Fibroblast of skin of back (primary cell): ENCODE results near the gene TWSG1.
A peak's percentile ranks its signal among the peaks of the same experiment; 100 is the strongest.
"Not testable (repeated sequence)": the region's sequence is repeated elsewhere in the genome, so short reads cannot be mapped to it uniquely, and the experiment has no call there.

Experiments
- DNase-seq: peaks from one replicate; pipeline ENCODE4 v3.0.0-alpha.2; 2013

Gene TWSG1

DNA sequence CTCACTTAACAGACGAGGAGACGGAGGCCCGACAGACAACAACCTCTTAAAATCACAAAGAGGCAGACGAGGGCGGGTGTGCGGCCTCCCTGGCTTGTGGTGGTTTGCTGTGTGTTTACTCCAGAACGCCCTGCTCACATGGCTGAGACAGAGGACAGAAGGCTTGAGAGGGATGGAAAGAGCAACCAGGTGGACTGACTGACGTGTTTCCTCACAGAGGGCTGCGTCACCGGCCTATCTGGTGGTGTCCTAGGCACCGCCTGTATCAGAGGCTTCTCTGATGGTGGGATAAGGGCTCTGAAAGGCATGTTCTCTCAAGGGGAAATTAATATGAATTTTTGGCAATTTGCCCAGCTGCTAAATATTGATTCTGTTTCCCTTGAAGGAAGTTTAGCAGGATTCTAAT is 93.7 kb downstream of the TWSG1 start:
- DNase-seq = no peak

DNA sequence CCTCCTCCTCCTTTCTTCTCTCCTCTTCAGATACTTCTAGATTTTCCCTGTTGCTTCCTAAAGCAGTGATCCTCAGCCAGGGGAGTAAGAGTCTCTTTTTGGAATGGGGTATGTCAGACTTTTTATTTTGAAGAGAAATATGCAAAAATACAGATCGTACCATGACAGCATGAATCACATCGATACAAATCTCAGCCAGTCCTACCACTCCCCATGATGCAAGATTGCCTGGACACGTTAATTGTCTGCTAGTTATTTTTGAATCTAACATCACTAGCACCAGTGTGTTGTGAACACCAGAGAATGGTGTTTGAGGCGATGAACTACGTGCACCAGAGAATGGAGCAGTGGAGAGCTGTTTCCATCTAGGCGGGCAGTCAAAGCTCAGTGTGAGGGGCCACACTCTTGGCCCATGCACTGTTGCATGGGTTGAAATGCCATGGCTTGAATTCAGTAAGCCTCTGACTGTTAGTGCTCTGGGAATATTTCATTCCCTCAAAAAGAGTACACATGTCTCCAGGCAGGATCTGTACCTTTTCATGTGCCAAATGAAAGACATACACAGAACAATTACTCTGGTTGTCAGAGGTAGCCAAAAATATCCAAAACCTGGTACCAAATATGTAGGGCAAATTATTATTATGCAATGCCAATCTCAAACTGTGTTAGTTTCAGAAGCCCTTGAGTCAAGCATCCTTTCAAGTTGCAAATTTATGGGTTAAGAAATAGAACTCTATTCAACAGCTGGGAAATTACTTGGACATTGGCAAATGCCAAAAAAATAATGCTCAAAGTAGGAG is 94.5 kb downstream of the TWSG1 start:
- DNase-seq = no peak

DNA sequence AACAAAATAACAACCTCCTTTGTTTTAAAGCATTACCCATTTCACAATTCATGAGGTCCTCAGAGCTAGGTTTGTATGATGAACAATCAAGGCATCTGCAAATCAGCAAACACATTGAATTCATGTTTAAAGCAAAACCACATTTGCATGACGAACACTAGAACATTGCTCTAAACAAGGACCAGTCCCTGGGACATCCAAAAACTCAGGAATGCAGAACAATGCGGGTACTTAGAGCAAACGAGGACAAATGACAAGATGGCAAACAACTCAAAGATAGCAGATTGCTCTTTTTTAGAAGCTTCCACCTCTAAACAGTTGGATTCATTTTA is 95.1 kb downstream of the TWSG1 start:
- DNase-seq = peak; percentile 45

DNA sequence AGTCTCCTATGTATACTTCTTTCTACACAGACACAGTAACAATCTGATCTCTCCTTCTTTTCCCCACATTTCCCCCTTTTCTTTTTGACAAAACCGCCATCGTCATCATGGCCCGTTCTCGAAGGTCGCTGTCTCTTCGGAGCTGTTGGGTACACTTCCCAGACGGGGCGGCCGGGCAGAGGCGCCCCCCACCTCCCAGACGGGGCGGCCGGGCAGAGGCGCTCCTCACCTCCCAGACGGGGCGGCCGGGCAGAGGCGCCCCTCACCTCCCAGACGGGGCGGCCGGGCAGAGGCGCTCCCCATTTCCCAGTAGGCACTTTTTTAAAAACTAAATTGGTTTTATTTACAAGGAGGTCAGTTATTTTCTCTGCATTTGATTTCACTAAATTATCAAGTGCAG is 95.7 kb downstream of the TWSG1 start:
- not testable (repeated sequence) for DNase-seq

DNA sequence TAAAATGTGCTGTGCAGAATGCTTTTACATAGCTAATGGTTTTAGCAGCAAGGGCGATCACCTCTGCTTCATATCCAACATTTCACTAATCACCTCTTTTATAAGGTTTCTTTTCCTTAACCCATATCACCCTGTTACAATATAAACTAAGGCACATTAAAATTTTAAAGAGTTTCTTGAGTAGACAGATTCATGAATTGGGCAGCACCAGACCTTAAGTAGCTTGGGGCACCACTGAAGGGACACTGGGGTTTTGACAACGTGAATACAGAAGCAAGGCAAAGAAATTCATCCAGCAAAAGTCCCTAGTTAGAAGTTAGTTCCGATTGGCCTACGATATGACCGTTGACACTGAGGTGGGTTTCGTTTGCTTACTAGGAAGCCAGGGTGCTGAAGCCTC is 96.7 kb downstream of the TWSG1 start:
- no peak for DNase-seq

DNA sequence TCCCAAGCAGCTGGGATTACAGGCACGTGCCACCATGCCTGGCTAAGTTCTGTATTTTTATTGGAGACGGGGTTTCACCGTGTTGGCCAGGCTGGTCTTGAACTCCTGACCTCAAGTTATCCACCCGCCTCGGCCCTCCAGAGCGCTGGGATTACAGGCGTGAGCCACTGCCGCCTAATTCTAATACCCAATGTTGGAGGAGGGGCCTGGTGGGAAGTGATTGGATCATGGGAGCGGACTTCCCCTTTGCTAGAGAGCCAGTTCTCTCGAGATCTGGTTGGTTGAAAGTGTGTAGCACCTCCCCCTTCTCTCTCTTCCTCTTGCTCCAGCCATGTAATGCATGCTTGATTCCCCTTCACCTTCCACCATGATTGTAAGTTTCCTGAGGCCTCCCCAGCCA is 98.5 kb downstream of the TWSG1 start:
- DNase-seq = not testable (repeated sequence)

DNA sequence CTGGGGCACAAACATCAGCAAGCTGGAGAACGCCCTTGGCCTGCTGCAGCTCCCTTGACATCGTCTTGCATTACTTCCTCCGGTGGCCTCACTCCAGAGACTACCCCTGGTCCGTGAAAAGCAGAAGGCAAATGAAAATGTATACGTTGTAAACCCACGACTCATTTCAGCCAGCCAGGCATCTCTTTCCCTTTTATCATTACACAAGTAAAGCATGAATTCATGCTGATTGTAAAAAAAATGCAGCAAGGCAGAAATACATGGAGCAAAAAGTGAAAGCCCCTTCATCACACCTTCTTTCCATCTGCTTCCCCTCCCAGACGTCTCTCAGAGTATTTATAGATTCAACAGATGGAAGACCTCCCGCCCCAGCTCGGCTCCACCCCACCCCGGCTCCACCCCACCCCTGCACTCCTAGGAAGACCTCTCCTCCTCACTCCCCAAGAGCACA is 99.1 kb downstream of the TWSG1 start:
- DNase-seq = no peak

DNA sequence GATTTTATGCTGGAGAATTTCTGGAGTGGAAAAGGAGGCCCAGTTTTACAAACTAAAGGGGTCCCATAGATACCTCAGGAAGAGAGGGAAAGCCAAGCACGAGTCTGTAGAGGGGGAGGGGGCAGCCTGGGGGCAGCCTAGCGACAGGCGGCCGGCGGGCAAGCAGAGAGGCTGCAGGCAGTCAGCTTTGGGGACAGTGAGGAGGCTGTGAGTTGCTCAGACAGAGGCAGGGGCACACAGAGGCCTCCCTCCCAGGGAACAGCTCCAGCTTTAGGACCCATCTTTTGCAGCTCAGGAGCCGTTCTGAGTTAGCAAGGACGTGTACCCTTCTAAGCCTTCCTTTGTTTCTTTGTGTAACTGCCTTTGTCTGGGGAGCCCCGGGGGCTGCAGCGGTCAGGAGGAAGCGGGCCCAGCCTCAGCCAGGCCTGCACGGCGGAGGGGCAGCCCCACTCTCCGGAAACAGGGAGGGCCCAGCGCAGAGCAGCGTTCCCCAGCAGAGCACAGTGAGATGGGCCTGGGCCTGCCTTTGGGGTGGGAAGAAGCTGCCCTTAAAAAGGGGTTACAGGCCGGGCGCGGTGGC is 99.6 kb downstream of the TWSG1 start:
- no peak for DNase-seq

DNA sequence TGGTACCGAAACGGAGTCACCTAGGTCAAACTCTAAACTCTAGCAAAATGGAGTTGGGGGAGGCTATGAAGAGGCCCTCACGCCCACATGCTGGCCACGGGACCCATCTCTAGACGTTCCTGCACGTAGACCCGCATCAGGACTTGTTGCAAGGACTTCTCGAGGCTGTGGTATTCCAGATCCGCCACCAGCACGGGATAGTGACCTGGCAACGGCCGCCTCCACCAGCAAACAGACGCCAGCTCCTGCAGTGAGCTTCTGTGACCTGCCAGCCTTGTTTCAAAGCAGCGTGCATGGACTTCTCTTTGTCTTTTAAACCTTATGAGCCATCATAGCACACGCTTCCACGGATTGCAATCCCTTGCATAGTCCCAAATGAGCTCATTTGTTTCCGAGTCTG is 100.5 kb downstream of the TWSG1 start:
- no peak for DNase-seq

DNA sequence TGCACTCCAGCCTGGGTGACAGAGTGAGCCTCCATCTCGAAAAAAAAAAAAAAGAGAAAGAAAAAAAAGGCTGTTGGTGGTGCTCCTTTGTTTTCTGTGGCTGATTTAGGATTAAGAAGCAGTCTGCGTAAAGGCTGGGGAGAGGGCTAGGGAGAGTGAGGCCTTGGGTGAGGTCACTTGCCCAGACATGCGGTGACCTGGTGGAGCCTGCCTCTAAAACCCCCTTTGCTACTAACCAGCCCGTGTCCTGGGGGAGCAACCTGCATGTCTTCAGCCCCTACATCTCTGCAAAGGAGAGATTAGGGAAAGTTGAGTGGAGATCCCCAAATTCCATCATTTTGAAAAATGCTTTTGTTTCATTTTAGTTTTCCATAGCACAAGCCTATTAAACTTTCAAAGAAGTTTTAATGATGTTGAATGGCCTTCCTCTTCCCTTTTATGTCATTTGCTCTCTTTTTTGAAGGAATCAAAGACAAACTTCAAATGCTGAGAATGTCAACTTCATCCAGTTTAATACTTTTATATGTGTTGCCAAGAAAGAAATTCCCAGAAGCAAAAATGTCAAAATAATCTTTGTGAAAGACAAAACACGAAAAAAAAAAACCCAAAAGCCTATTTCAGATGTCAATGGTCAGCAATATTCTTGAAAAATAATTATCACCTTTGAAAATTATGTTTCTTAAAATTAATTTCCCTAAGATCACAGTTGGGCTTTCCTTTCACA is 101.8 kb downstream of the TWSG1 start:
- no peak for DNase-seq

DNA sequence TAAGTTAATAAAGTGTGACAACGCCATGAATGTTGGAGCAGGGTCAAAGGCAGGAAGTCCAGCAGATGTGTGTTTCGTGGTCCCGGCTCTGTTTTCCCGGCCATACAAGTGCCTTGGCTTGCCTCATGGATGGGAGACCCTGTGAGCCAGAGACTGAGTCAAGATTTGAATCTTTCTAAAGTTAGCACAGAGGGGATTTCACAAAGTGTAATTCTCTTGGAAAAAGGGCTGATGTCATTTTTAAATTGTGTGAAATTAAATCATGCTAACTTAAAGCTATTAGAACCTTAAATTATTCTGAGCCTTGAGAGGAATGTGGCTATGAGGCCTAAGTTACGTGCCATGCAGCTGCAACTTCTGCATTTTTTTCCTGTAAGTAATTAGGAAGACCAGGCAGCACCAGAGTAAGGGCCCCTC is 102.5 kb downstream of the TWSG1 start:
- DNase-seq = peak; percentile 59

DNA sequence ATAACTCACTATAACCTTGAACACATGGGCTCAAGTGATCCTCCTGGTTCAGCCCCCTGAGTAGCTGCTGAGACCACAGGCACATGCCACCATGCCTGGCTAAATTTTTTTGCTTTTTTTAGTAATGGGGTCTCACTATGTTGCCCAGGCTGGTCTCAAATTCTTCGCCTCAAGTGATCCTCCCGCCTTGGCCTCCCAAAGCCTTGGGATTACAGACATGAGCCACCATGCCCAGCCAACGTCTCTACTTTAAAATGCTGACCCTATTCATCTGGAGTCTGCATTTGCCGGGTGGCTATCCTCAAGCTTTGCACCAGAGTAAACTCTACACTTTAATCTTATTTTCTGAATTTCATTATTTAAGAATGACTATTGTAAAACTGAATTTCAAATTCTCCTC is 103.1 kb downstream of the TWSG1 start:
- no peak for DNase-seq

DNA sequence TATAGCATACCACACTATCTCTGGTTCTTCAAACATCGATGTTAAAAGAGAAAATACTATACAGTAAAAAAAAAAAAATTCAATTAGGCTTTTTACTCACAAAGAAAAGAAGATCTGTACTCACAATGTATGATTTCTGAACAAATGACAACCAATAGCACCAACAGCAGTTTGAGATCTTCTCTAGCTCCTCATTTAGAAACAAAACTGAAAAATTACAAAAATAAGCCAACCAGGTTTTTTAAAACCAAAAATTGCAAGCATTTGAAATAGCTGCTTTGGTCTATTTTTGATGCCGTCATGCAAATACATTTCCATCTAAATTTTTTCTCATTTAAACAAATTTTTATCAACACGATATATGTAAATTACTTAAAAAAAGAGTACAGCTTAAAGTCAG is 106.5 kb downstream of the TWSG1 start:
- no peak for DNase-seq

DNA sequence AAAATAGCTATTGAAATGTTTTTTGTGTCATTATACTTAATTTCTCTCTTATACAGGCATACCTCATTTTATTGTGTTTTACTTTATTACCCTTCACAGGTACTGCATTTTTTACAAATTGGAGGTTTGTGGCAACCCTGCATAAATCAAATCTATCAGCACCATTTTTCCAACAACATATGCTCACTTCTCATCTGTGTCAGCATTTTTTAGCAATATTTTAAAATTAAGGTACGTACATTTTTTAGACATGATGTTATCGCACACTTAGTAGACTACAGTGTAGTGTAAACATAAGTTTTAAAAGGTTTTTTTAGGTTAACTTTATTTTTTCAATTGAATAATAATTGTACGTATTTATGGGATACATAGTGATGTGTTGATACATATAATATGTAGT is 110.0 kb downstream of the TWSG1 start:
- no peak for DNase-seq

DNA sequence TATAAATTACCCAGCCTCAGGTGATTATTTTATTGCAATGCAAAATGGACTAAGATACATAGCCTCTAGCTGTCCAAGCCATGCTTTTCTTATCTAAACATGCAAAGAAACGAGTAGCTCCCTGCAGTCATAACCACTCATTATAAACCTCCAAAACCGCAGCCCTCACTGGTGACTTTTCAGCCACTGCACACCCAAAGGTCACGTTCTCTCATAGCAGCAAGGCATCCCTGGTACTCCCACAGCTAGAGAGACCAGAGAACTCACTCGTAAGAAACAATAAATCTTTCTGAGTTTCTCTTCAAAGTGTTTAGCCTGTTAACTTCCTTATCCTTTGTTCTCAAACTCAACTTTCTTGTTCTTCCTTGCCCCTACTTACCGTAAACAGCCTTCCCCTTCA is 112.3 kb downstream of the TWSG1 start:
- DNase-seq = no peak

DNA sequence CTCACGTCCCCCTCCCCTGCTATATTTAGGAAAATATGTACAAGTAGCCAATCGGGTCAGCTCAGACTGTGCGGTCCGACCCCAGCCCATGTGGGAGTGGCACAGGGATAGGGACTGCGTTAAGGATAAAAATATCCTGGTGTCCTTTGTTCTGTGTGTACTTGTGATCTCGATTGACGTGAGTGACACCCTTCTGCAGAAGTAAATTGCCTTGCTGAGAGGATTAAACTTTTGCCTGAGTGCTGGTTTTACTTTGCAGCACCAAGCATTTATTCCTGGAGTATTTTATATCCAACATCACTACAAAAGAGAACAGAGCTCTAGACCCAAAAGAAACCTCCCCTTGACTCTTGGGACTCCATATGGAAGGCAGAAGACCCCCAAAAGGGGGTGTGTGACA is 112.8 kb downstream of the TWSG1 start:
- DNase-seq = no peak

DNA sequence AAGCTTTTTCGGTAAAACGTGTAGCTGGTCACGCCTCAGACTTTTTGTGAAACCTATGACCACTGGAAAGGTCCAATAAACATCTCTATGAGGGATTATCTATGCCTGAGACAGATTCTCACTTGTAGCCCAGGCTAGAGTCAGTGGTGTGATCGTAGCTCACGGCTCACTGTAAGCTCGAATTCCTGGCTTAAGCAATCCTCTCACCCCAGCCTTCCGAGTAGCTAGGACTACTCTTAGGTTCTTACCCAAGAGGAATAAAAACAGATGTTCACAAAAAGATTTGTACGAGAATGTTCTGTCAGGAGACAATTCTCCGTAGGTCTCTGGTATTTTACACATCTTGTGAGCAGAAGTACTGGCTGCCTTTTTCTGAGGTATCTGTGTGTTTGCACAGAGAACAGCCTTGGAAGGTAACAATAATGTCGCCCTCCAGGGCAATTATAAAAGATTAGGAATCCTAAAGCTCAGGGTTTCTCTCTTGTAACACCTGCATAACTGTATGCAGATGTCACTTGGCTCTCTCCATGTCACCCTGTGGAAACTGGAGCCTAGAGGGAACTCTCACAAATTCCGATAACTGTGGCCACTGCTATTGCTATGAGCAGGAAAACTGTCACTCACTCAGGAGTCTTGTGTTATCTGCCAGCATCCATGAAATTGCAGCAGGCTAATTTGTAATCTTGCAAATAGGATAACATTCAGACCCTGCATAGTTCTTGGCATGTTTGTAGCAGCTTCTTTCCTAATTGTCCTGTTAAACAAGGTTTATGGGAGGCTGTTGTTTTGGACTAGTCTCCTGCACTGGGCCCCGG is 115.2 kb downstream of the TWSG1 start:
- no peak for DNase-seq

DNA sequence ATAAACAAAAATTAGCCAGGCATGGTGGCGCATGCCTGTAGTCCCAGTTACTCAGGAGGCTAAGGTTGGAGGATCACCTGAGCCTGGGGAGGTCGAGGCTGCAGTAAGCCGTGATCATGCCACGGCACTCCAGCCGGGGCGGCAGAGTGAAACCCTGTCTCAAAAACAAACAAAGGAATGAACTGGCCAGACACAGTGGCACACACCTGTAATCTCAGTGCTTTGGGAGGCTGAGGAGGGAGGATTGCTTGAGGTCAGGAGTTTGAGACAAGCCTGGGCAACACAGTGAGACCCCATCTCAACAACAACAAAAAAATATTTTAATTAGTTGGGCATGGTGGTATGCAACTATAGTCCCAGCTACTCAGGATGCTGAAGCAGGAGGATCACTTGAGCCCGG is 116.3 kb downstream of the TWSG1 start:
- DNase-seq = not testable (repeated sequence)
